Endodermal cell (in vitro differentiated cells): ENCODE measurements around the gene INVS. TPM values are rescaled to one million over a fixed set of nuclear protein-coding genes. Genes with fewer than 3 reads are reported as not detected.

Experiments
- DNase-seq: peaks from one replicate; pipeline ENCODE4 v3.0.0-alpha.2; 2017
- H3K27ac ChIP-seq: 2 replicates; pipeline ENCODE4 v1.5.1; 2013; ENCODE audit warnings: mild to moderate bottlenecking, low read depth, low read length, moderate library complexity
- H3K27me3 ChIP-seq: 2 replicates; pipeline ENCODE4 v1.6.1; 2013; ENCODE audit warnings: mild to moderate bottlenecking, low read length, moderate library complexity; ENCODE audit not compliant: insufficient read depth, control insufficient read depth, poor library complexity, severe bottlenecking
- H3K36me3 ChIP-seq: 2 replicates; pipeline ENCODE4 v1.7.0; 2013; ENCODE audit warnings: mild to moderate bottlenecking, low read length, moderate library complexity; ENCODE audit not compliant: control insufficient read depth, insufficient read depth
- H3K4me1 ChIP-seq: one replicate; pipeline ENCODE4 v1.7.0; 2013; ENCODE audit warnings: low read length; ENCODE audit not compliant: control insufficient read depth, insufficient read depth
- H3K4me3 ChIP-seq: 2 replicates; pipeline ENCODE4 v1.5.1; 2013; ENCODE audit warnings: mild to moderate bottlenecking, low read length, moderate library complexity
- H3K9ac ChIP-seq: 2 replicates; pipeline ENCODE4 v1.6.1; 2013; ENCODE audit warnings: mild to moderate bottlenecking, low read length, moderate library complexity; ENCODE audit not compliant: poor library complexity, severe bottlenecking; ENCODE audit errors: extremely low read depth
- H3K9me3 ChIP-seq: 2 replicates; pipeline ENCODE4 v1.6.1; 2013; ENCODE audit warnings: mild to moderate bottlenecking, low read length, moderate library complexity; ENCODE audit not compliant: control insufficient read depth
- H3K27ac Mint-ChIP-seq: 2 replicates; pipeline ENCODE4 v1.8.0; 2020; ENCODE audit warnings: mixed read lengths
- H3K27me3 Mint-ChIP-seq: 2 replicates; pipeline ENCODE4 v1.8.0; 2021; ENCODE audit warnings: mild to moderate bottlenecking, mixed read lengths; ENCODE audit not compliant: insufficient read depth
- H3K36me3 Mint-ChIP-seq: 2 replicates; pipeline ENCODE4 v1.8.0; 2020; ENCODE audit warnings: low read depth, mixed read lengths
- H3K4me1 Mint-ChIP-seq: 2 replicates; pipeline ENCODE4 v1.8.0; 2020; ENCODE audit warnings: mixed read lengths
- H3K4me3 Mint-ChIP-seq: 2 replicates; pipeline ENCODE4 v1.8.0; 2020; ENCODE audit warnings: mild to moderate bottlenecking, moderate library complexity, mixed read lengths
- H3K9me3 Mint-ChIP-seq: 2 replicates; pipeline ENCODE4 v1.8.0; 2020; ENCODE audit warnings: mild to moderate bottlenecking, mixed read lengths
- CTCF ChIP-seq: fragments of 200-600 bp; sonication (generic); conservative IDR thresholded peaks from 2 replicates; pipeline ENCODE4 v1.5.0; 2021; ENCODE audit warnings: antibody characterized with exemption, mild to moderate bottlenecking
- WGBS, 2 experiments: methylation state at CpG; one replicate each; pipeline versions ENCODE4 v1.1.5 to v1.1.7; 2013; ENCODE audit warnings: missing lambda C conversion rate in 2 of 2, mixed read lengths in 1 of 2; ENCODE audit not compliant: insufficient coverage in 1 of 2, insufficient read length in 1 of 2; 5-methylcytosine and 5-hydroxymethylcytosine counted together
- total RNA-seq, 2 donors: library from RNA; stranded (reverse); fragmentation: NEBNext Ultra II Directional in 1 of 2; extraction: Animal tissue kit (Norgen Biotek cat#: 25700) in 1 of 2; gene quantifications; 2 replicates in 1 of 2; 3 replicates in 1 of 2; pipeline ENCODE4 v1.2.1, GENCODE V29; 2021

INVS gene
- total RNA-seq, 2 donors from 2014 or later = 22.8 to 26.6 TPM

- Mint-ChIP-seq H3K27ac (no peak overlapping the region), H3K27me3 (no peaks in the 10 kb centered on the region), H3K36me3 (peaks cover 36% of the 10 kb centered on the region), H3K9me3 (peaks cover 32% of the 10 kb centered on the region), H3K4me1 (peaks cover 4% of the 10 kb centered on the region), H3K4me3 (no peak overlapping the region)
- TF ChIP-seq CTCF = no peak
- Histone ChIP-seq H3K4me3 (peak overlapping the region; percentile 33), H3K27ac (no peak overlapping the region), H3K9ac (no peak overlapping the region), H3K4me1 (peaks cover 2% of the 10 kb centered on the region), H3K36me3 (peaks cover 4% of the 10 kb centered on the region), H3K9me3 (peaks cover 36% of the 10 kb centered on the region), H3K27me3 (no peaks in the 10 kb centered on the region)
- DNase-seq = no peak
These were observed 92.2 kb downstream of the INVS start for GRCh38 chr9:100191264-100191663.

GRCh38 chr9:100193078-100193477 is 94.0 kb downstream of the INVS start:
- H3K4me1 Mint-ChIP-seq = peaks cover 11% of the 10 kb centered on the region
- H3K27me3 Mint-ChIP-seq = no peaks in the 10 kb centered on the region
- H3K4me3 Mint-ChIP-seq = no peak overlapping the region
- no peak overlapping the region for H3K27ac Mint-ChIP-seq
- no peak for DNase-seq
- Histone ChIP-seq H3K9ac (no peak overlapping the region), H3K27ac (no peak overlapping the region), H3K27me3 (no peaks in the 10 kb centered on the region), H3K4me3 (no peak overlapping the region), H3K4me1 (peaks cover 4% of the 10 kb centered on the region), H3K9me3 (peaks cover 36% of the 10 kb centered on the region), H3K36me3 (peaks cover 4% of the 10 kb centered on the region)
- WGBS, 2 experiments = 94% methylated on average over 2 of the region's 3 CpGs; no CpG with 5 or more reads in 1 of the 2 experiments
- H3K36me3 Mint-ChIP-seq = peaks cover 33% of the 10 kb centered on the region
- H3K9me3 Mint-ChIP-seq = peaks cover 32% of the 10 kb centered on the region
- no peak for TF ChIP-seq CTCF

GRCh38 chr9:100196215-100196614 is 97.2 kb downstream of the INVS start:
- Histone ChIP-seq H3K9ac (no peak overlapping the region), H3K36me3 (peaks cover 4% of the 10 kb centered on the region), H3K4me3 (peak overlapping the region; percentile 15), H3K4me1 (peaks cover 4% of the 10 kb centered on the region), H3K27ac (no peak overlapping the region), H3K9me3 (peaks cover 20% of the 10 kb centered on the region), H3K27me3 (no peaks in the 10 kb centered on the region)
- no peak for TF ChIP-seq CTCF
- H3K27ac Mint-ChIP-seq = peak overlapping the region; percentile 36
- no peak overlapping the region for H3K4me3 Mint-ChIP-seq
- no peaks in the 10 kb centered on the region for H3K27me3 Mint-ChIP-seq
- no peak for DNase-seq
- H3K9me3 Mint-ChIP-seq = peaks cover 9% of the 10 kb centered on the region
- peaks cover 18% of the 10 kb centered on the region for H3K36me3 Mint-ChIP-seq
- 63 to 83% methylated on average over 1 to 3 of the region's 3 CpGs for WGBS, 2 experiments
- H3K4me1 Mint-ChIP-seq = peaks cover 11% of the 10 kb centered on the region
